CD4-positive, alpha-beta T cell treated with Interleukin-10 for 1 hour (primary cell): ENCODE measurements around the gene EML4.
"Not testable (repeated sequence)": the region's sequence is repeated elsewhere in the genome, so short reads cannot be mapped to it uniquely, and the experiment has no call there.

Experiments
- DNase-seq: peaks from one replicate; pipeline ENCODE4 v3.0.0-alpha.2; 2020

Gene EML4

DNA sequence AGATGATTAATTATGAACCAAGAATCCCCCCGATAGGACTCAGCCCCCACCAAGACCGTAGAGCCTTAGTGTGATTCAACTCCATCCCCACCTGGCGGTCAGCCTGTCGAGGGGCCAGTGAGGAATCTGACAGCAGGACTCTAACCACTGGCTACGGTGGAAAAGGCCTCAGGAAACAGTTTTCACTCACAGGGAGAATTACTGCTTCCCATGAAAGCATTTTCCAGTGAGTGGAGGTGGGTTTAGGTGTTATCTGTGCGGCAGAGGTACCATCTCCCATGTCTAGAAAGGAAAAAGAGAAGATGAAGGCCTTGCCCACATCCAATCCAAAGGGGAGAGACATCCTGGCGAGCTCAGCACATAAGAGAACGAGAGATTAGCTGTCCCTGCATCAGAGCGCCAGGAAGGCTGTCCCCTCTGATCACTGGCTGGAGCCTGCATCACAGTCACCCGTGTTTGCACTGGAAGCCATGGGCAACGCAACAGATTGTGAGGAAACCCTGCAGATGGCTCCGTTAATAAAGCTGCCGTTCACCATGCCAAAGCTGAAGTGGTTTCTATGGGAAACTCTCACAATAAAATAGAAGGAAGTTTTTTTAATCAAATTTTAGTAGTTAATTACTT is 169.5 kb downstream of the EML4 start:
- no peak for DNase-seq

GRCh38 chr2:42339191-42339912 is 170.2 kb downstream of the EML4 start:
- no peak for DNase-seq

- DNase-seq, result no peak
Observed at GRCh38 chr2:42340045-42340937, 171.1 kb downstream of the EML4 start.

GRCh38 chr2:42340938-42341636 is 171.9 kb downstream of the EML4 start:
- no peak for DNase-seq

GRCh38 chr2:42342061-42342794 is 173.1 kb downstream of the EML4 start:
- DNase-seq, result no peak

- no peak for DNase-seq
Observed at GRCh38 chr2:42342795-42343241, 173.7 kb downstream of the EML4 start.

DNA sequence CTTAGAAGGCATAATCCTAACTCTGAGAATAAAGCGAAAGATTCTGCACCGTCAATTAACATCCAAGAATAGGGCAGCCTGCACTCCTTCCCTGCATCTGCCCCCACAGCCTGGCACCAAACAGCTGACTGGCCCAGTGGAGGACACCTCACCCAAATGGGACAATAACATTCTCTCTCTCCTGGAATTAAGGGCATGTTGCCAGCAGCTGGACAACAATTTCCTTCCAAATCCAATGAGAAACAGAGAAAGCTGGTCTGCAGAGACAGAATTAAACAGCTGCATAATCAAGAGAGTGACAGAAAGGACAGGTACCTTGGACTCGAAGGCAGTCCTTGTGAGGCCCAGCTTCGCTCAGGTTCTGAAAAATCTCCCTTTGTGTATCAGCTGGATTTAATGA is 176.8 kb downstream of the EML4 start:
- DNase-seq, result no peak

- DNase-seq, result not testable (repeated sequence)
Observed at GRCh38 chr2:42346856-42347255, 177.7 kb downstream of the EML4 start.

DNA sequence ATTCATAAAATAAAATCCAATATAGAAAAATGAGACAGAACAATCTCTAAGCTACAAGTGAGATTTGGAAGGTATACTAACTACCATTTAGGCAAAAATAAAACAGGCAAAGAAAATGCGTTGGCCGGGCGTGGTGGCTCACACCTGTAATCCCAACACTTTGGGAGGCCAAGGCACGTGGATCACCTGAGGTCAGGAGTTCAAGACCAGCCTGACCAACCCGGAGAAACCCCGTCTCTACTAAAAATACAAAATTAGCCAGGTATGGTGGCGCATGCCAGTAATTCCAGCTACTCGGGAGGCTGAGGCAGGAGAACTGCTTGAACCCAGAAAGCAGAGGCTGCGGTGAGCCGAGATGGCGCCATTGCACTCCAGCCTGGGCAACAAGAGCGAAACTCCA is 178.4 kb downstream of the EML4 start:
- DNase-seq, result not testable (repeated sequence)

DNA sequence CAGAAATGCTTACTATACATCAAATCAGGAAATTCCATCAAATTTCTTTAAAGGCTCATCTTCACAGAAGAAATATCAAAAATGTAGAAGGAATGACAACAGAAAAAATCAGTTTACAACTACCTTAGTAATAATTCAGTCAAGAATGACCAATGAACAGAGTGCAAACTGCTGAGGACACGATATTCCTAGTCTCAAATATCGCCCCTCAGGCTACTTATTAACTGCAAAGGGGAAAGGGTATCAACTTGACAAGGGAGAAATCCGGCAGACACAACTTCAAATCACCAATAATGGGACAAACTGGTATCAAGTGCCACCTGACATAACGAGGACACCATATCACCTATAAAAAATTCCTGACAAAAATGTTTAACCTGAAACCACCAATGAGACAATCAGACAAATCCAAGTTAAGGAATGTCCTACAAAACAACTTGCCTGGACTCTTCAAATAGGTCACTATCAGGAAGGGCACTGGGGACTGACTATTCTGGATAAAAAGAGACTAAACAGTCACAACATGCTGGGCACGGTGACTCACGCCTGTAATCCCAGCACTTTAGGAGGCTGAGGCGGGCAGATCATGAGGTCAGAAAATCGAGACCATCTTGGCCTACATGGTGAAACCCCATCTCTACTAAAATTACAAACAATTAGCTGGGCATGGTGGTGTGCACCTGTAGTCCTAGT is 179.1 kb downstream of the EML4 start:
- DNase-seq, result no peak

DNA sequence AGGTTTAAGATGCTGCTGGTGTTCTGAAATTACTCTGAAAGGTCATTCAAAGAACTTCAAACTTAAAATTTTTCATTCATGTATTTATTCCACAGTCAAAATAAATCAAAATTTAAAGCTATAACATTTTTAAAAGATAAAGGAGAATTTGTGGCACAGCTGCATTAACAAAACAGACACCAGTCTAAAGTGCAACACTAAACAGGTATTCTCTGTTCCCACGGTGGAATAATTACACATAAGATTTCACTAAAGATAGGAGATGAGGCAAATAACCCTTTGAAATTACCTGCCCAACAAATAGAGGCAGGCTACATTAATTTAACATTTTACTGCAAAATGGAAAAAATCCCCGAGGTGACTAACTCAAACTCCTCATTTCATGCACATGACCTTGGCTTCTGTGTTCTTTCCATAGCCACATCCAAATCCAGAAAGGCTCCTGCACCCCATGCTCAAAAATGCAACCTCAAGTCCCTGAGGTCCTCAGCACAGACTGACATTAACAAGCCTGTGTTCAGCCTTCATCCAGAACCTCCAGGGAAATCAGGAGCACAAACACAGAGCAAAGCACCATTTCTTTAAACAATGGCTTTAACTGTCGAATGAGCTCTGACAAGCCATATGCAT is 181.4 kb downstream of the EML4 start:
- DNase-seq, result no peak

DNA sequence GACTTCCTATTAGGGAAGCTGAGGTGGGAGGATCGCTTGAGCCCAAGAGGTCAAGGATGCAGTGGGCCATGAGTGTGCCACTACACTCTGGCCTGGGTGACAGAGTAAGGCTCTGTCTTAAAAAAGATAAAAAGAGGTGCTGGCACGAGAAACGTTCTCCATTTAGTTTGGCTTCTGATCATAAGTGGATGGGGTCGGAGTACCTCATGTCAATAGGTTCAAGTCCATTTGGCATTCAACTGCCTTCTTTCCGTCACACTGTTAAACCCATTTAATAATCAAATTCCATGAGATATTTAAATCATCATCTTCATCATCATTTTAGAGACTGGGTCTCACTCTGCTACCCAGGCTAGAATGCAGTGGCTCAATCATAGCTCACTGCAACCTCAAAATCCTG is 182.7 kb downstream of the EML4 start:
- no peak for DNase-seq

GRCh38 chr2:42353792-42354429 is 184.8 kb downstream of the EML4 start:
- no peak for DNase-seq

GRCh38 chr2:42359304-42359964 is 190.3 kb downstream of the EML4 start:
- peak; percentile 5 for DNase-seq

DNA sequence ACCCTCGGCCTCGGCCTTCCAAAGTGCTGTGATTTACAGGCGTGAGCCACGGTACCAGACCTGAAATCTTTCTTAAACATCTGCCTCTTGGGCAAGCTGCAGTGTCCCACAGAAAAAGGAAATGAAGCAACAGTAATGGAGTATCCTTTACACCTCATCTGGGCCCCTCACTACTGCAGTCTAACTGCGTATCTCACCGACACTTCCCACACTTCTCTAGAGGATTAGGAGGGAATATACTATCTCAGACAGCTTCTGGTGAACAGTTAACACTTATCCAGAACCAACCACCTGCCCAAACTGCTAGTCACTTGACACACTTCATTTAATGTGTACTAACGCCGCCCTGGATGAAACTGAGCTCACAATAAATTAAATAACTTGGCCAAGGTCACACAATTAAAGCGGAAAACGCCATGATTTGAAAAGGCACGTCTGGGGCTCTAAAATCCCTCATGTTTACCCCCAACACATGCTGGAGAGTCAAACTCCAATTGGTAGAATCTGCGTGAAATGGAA is 190.9 kb downstream of the EML4 start:
- peak; percentile 32 for DNase-seq

DNA sequence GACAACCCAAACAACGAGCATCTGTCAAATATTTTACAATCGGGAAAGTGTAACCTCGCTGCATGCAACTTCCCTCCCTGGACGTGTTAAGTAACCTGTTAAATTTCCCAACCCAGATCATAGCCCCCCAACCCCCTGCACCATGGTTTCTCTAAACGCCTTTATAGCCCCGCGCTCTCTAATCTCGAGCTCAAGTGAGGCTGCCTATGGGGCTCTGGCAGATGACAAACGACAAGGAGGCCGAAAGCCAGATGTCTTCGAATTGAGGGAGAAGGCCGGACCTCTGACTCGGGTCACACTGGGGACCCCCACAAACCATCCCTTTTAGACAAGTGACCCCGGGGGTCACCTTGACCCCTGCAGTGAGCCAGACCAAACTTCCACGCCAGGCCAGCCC is 191.3 kb downstream of the EML4 start:
- DNase-seq, result peak; percentile 11

DNA sequence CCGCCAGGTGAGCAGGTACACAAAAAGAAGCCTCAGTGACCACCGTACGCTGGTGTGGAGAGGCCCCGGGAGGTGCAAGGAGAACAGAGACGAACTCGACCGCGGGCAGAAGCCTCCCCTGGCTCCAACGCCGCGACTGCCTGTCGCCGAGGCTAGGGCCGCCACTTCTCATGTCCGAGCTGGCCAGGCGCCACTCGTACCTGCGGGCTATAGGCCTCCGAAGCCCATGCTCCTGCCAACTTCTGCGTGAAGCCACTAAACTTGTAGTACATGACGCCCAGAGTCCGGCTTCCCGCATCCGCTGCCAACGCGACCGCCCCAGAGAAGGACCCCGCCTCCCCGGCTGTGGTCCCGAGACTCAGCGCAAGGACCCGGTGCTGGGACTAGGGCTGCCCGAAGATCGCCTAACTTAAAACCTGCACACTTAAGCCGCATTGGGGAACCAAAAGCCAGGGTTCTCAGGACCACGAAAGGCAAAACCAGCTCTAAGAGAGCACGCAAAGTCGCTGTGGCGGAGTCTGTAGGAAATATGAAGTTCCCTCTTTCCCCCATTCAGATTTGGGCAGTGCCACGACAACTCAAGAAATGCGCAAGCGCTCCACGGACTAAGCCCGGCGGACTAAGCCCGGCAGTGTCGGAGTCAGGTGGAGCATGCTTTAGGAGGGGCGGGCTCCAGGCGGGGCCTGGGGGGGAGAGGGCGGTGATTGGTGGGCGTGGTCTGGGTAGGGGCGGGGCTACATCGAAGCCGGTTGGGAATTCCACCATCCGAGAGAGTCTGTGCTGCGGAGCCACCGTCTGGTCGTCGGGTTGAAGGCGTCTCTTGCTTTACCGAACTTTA is 192.0 kb downstream of the EML4 start, which contains the start of gene COX7A2L:
Gene COX7A2L (minus strand): TSS at position 328 of the 838 bp plus-strand sequence. CDS start 56 bp downstream, at position 272.
- DNase-seq, result peak; percentile 98

GRCh38 chr2:42361728-42362283 is 192.7 kb downstream of the EML4 start:
- no peak for DNase-seq
